HEK293 (cell line): Measurements from ENCODE around the gene ABLIM2.

Experiments used
- CTCF ChIA-PET: fragments of 350-600 bp; formaldehyde crosslinking; extraction: SDS; loops from one replicate; lab custom pipeline; 2021; ENCODE audit warnings: antibody characterized with exemption; lab: Yijun Ruan, JAX
- POLR2A ChIA-PET: fragments of 300-600 bp; formaldehyde crosslinking; extraction: SDS; loops from one replicate; lab custom pipeline; 2020; ENCODE audit warnings: antibody characterized with exemption, inconsistent platforms; lab: Yijun Ruan, JAX
- H3K27ac ChIP-seq: fragments of 200-500 bp; sonication (Bioruptor generic); 2 replicates; pipeline ENCODE4 v1.5.1; 2014; ENCODE audit warnings: low read depth, low read length, control low read depth, inconsistent platforms; ENCODE audit errors: extremely low read depth
- H3K36me3 ChIP-seq, 2 experiments: fragments of 200-500 bp in 1 of 2; sonication (Bioruptor generic) in 1 of 2; 1 replicate in 1 of 2; 2 replicates in 1 of 2; pipeline ENCODE4 v1.5.1; 2014 to 2017; ENCODE audit warnings: inconsistent platforms in 2 of 2, low read length in 2 of 2; ENCODE audit not compliant: control insufficient read depth in 2 of 2, insufficient read depth in 1 of 2
- H3K4me1 ChIP-seq: fragments of 200-500 bp; sonication (Bioruptor generic); 2 replicates; pipeline ENCODE4 v1.5.1; 2014; ENCODE audit warnings: mild to moderate bottlenecking, low read length, inconsistent platforms; ENCODE audit not compliant: control insufficient read depth, insufficient read depth
- H3K4me3 ChIP-seq: 2 replicates; pipeline ENCODE4 v1.5.1; 2011; ENCODE audit warnings: low read depth, mild to moderate bottlenecking, control low read depth, low read length, moderate library complexity
- H3K9me3 ChIP-seq: fragments of 200-500 bp; sonication (Bioruptor generic); 2 replicates; pipeline ENCODE4 v1.5.1; 2014; ENCODE audit warnings: low read depth, low read length, inconsistent platforms; ENCODE audit not compliant: control insufficient read depth, insufficient read depth
- FEZF1 ChIP-seq: fragments of 450-650 bp; formaldehyde crosslinking; IDR thresholded peaks from 2 replicates; pipeline ENCODE4 v1.5.1; 2016; ENCODE audit warnings: missing biosample characterization, missing genetic modification characterization
- GFI1B ChIP-seq: fragments of 450-650 bp; formaldehyde crosslinking; IDR thresholded peaks from 2 replicates; pipeline ENCODE4 v1.5.1; 2016; ENCODE audit warnings: missing biosample characterization, missing genetic modification characterization
- KLF7 ChIP-seq: fragments of 450-650 bp; formaldehyde crosslinking; IDR thresholded peaks from 2 replicates; pipeline ENCODE4 v1.5.1; 2016; ENCODE audit warnings: missing biosample characterization, missing genetic modification characterization, borderline replicate concordance
- OVOL3 ChIP-seq: fragments of 450-650 bp; formaldehyde crosslinking; IDR thresholded peaks from 2 replicates; pipeline ENCODE4 v1.5.1; 2016; ENCODE audit warnings: missing biosample characterization, missing genetic modification characterization
- ZNF10 ChIP-seq: fragments of 450-650 bp; formaldehyde crosslinking; IDR thresholded peaks from 2 replicates; pipeline ENCODE4 v1.5.1; 2017; ENCODE audit warnings: missing biosample characterization, missing genetic modification characterization
- ZNF132 ChIP-seq: fragments of 450-650 bp; formaldehyde crosslinking; IDR thresholded peaks from 2 replicates; pipeline ENCODE4 v1.5.1; 2017; ENCODE audit warnings: missing biosample characterization, missing genetic modification characterization, borderline replicate concordance
- ZNF155 ChIP-seq: fragments of 450-650 bp; formaldehyde crosslinking; IDR thresholded peaks from 2 replicates; pipeline ENCODE4 v1.5.1; 2016; ENCODE audit warnings: missing biosample characterization, missing genetic modification characterization
- ZNF214 ChIP-seq: fragments of 450-650 bp; formaldehyde crosslinking; IDR thresholded peaks from 2 replicates; pipeline ENCODE4 v1.5.1; 2017; ENCODE audit warnings: missing biosample characterization, mild to moderate bottlenecking, missing genetic modification characterization, borderline replicate concordance
- ZNF354C ChIP-seq: fragments of 450-650 bp; formaldehyde crosslinking; IDR thresholded peaks from 2 replicates; pipeline ENCODE4 v1.5.1; 2016; ENCODE audit warnings: missing biosample characterization, missing genetic modification characterization, low read depth, borderline replicate concordance
- ZNF621 ChIP-seq: fragments of 450-650 bp; formaldehyde crosslinking; IDR thresholded peaks from 2 replicates; pipeline ENCODE4 v1.5.1; 2017; ENCODE audit warnings: missing biosample characterization, missing genetic modification characterization
- ZNF623 ChIP-seq: fragments of 450-650 bp; formaldehyde crosslinking; IDR thresholded peaks from 2 replicates; pipeline ENCODE4 v1.5.1; 2016; ENCODE audit warnings: missing biosample characterization, missing genetic modification characterization
- ZNF677 ChIP-seq: fragments of 450-650 bp; IDR thresholded peaks from 2 replicates; pipeline ENCODE4 v1.5.0; 2018; ENCODE audit warnings: missing biosample characterization, mild to moderate bottlenecking, missing genetic modification characterization, moderate library complexity
- TF ChIP-seq, protein P1 (sequence below): IDR thresholded peaks from 2 replicates; pipeline ENCODE4 v1.6.1; 2011; ENCODE audit warnings: mild to moderate bottlenecking, low read depth, low read length, borderline replicate concordance
- TF ChIP-seq, protein P2 (sequence below): fragments of 450-650 bp; formaldehyde crosslinking; IDR thresholded peaks from 2 replicates; pipeline ENCODE4 v1.5.1; 2017; ENCODE audit warnings: missing biosample characterization, missing genetic modification characterization
- TF ChIP-seq, protein P3 (sequence below): fragments of 450-650 bp; formaldehyde crosslinking; IDR thresholded peaks from 2 replicates; pipeline ENCODE4 v1.5.1; 2016; ENCODE audit warnings: missing biosample characterization, missing genetic modification characterization
- TF ChIP-seq, protein P4 (sequence below): fragments of 450-650 bp; formaldehyde crosslinking; optimal IDR thresholded peaks from 2 replicates; pipeline ENCODE3; 2016; ENCODE audit warnings: missing biosample characterization, mild to moderate bottlenecking, missing genetic modification characterization

ABLIM2 gene

DNA sequence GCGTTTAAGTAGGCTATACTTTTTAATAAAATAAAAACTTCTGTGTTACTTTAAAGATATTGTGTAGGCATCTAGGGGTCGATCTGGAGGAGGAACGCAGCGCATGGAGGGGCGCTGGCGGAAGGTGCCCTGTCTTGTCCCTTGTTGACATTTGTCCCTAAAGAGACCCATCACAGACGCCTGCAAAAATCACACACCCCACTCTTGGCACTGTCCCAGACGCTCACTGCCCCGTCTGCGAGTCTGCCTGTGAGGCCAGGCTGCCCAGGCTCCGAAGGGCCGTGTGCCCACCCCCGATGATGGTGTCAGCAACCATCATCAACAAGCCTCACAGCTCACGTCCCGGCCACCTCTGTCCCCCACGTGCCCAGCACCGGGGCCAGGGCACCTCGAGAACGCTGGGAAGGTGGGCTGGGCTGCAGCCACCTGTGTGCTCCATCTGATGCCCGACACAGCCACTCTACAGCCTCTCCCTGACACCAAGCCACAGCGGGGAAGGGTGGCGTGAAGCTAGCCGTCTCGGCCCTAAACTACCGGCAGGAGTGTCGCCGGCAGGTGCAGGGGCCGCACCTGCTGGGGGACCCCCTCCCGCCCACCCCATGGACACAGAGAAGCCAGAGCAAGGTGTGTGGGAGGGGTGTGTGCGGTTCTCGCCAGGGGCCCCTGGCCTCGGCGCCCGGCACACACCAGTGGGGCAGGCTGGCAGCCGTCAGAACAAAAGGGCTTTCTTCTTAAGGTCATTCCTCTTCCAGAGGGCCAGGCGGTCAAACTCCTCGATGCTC is 192.1 kb downstream of the ABLIM2 start:
- Histone ChIP-seq H3K9me3 (no peaks in the 10 kb centered on the region), H3K27ac (no peak overlapping the region), H3K36me3 (no peaks in the 10 kb centered on the region), H3K4me3 (no peak overlapping the region), H3K4me1 (no peaks in the 10 kb centered on the region)
- TF ChIP-seq ZNF214 (tag by site-specific recombination) (no peak), ZNF677 (tag by site-specific recombination) (no peak), GFI1B (tag by site-specific recombination) (no peak), ZNF623 (no peak)
- TF ChIP-seq, protein P1, sequence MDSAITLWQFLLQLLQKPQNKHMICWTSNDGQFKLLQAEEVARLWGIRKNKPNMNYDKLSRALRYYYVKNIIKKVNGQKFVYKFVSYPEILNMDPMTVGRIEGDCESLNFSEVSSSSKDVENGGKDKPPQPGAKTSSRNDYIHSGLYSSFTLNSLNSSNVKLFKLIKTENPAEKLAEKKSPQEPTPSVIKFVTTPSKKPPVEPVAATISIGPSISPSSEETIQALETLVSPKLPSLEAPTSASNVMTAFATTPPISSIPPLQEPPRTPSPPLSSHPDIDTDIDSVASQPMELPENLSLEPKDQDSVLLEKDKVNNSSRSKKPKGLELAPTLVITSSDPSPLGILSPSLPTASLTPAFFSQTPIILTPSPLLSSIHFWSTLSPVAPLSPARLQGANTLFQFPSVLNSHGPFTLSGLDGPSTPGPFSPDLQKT, result no peak
- POLR2A ChIA-PET, result no interaction called here
- CTCF ChIA-PET, result interaction anchor here (0.5 to 1.0 kb wide), 4 partner anchors 21 to 773 kb away, joined by 3 read pairs; no protein-coding TSS in a partner anchor

DNA sequence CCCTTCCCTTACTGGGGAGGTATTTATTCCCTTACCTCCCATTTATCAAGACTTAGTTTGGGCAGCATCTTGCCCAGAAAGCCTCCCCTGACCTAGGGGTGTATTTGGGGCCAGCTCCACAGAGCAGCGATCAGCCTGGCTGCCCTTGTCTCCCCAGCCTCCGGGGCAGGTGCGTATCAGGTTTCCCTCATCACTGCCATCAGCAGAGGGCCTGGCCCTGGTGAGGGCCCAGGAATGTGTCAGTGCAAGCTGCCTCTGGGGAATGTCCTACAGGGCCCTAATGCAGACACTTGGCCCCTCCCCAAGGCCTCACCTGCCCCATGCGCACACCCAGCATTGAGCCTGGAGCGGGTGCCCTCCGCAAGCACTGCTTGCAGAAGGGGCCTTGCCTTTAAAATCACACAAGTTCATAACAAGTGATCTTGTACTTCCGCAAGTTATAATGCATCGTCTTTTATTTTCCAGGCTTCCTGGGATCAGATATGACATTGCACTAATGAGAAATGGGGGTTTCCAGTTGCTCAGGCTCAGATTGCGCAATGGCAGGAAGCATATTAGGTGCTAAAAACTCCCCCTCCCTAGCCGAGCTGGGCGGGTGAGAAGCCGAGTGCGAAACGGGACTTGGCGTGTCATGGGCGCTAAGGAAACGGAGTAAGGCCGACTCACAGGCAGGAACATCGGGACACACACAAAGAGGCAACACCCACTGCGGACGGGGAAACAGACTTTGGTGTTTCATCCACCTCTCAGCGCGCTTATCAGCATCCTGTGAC is 193.5 kb downstream of the ABLIM2 start:
- no peak overlapping the region for H3K4me3 ChIP-seq
- CTCF ChIA-PET, result no interaction called here
- H3K4me1 ChIP-seq, result no peaks in the 10 kb centered on the region
- POLR2A ChIA-PET, result no interaction called here
- H3K27ac ChIP-seq, result no peak overlapping the region
- TF ChIP-seq ZNF132 (no peak), ZNF354C (tag by site-specific recombination) (no peak), KLF7 (tag by site-specific recombination) (no peak), ZNF10 (tag by site-specific recombination) (no peak), ZNF621 (tag by site-specific recombination) (no peak), ZNF155 (tag by site-specific recombination) (no peak), OVOL3 (tag by site-specific recombination) (no peak), FEZF1 (no peak)
- TF ChIP-seq, protein P2, sequence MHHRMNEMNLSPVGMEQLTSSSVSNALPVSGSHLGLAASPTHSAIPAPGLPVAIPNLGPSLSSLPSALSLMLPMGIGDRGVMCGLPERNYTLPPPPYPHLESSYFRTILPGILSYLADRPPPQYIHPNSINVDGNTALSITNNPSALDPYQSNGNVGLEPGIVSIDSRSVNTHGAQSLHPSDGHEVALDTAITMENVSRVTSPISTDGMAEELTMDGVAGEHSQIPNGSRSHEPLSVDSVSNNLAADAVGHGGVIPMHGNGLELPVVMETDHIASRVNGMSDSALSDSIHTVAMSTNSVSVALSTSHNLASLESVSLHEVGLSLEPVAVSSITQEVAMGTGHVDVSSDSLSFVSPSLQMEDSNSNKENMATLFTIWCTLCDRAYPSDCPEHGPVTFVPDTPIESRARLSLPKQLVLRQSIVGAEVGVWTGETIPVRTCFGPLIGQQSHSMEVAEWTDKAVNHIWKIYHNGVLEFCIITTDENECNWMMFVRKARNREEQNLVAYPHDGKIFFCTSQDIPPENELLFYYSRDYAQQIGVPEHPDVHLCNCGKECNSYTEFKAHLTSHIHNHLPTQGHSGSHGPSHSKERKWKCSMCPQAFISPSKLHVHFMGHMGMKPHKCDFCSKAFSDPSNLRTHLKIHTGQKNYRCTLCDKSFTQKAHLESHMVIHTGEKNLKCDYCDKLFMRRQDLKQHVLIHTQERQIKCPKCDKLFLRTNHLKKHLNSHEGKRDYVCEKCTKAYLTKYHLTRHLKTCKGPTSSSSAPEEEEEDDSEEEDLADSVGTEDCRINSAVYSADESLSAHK (tag by site-specific recombination), result no peak
- TF ChIP-seq, protein P3, sequence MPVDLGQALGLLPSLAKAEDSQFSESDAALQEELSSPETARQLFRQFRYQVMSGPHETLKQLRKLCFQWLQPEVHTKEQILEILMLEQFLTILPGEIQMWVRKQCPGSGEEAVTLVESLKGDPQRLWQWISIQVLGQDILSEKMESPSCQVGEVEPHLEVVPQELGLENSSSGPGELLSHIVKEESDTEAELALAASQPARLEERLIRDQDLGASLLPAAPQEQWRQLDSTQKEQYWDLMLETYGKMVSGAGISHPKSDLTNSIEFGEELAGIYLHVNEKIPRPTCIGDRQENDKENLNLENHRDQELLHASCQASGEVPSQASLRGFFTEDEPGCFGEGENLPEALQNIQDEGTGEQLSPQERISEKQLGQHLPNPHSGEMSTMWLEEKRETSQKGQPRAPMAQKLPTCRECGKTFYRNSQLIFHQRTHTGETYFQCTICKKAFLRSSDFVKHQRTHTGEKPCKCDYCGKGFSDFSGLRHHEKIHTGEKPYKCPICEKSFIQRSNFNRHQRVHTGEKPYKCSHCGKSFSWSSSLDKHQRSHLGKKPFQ (tag by site-specific recombination), result no peak
- TF ChIP-seq, protein P4, sequence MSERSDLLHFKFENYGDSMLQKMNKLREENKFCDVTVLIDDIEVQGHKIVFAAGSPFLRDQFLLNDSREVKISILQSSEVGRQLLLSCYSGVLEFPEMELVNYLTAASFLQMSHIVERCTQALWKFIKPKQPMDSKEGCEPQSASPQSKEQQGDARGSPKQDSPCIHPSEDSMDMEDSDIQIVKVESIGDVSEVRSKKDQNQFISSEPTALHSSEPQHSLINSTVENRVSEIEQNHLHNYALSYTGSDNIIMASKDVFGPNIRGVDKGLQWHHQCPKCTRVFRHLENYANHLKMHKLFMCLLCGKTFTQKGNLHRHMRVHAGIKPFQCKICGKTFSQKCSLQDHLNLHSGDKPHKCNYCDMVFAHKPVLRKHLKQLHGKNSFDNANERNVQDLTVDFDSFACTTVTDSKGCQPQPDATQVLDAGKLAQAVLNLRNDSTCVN (tag by site-specific recombination), result no peak
- TF ChIP-seq, all 188 proteins: peak for 0
- Histone ChIP-seq H3K36me3 (no peaks in the 10 kb centered on the region), H3K9me3 (no peaks in the 10 kb centered on the region)
